Skeletal muscle cell (primary cell): Measurements from ENCODE around the gene GAB2.

Source experiments
- DNase-seq: peaks from one replicate; pipeline ENCODE4 v3.0.0-alpha.2; 2010; ENCODE audit warnings: low read depth
- H3K4me3 ChIP-seq: 2 replicates; pipeline ENCODE4 v1.5.1; 2011; ENCODE audit warnings: low read depth, mild to moderate bottlenecking, control low read depth, low read length, moderate library complexity

GAB2 gene

GRCh38 chr11:78350646-78351165 is 66.9 kb downstream of the GAB2 start:
- DNase-seq = no peak

GRCh38 chr11:78350091-78350645 is 67.5 kb downstream of the GAB2 start:
- H3K4me3 ChIP-seq = peak overlapping the region; percentile 2
- no peak for DNase-seq

More at GRCh38 chr11:78350646-78351165, 66.9 kb downstream of the GAB2 start:
- peak overlapping the region; percentile 2 for H3K4me3 ChIP-seq

GRCh38 chr11:78349624-78350023 is 68.0 kb downstream of the GAB2 start:
- no peak for DNase-seq
- no peak overlapping the region for H3K4me3 ChIP-seq

- DNase-seq = no peak
- no peak overlapping the region for H3K4me3 ChIP-seq
These were observed 68.5 kb downstream of the GAB2 start for GRCh38 chr11:78349114-78349513.

- DNase-seq = no peak
- no peak overlapping the region for H3K4me3 ChIP-seq
These were observed 69.7 kb downstream of the GAB2 start for GRCh38 chr11:78347956-78348355.

- H3K4me3 ChIP-seq = no peak overlapping the region
- no peak for DNase-seq
These were observed 70.8 kb downstream of the GAB2 start for GRCh38 chr11:78346799-78347198.

- DNase-seq = no peak
- H3K4me3 ChIP-seq = no peak overlapping the region
These were observed 72.2 kb downstream of the GAB2 start for GRCh38 chr11:78345450-78345849.

- no peak for DNase-seq
- H3K4me3 ChIP-seq = no peak overlapping the region
These were observed 72.9 kb downstream of the GAB2 start for GRCh38 chr11:78344676-78345075.

GRCh38 chr11:78344094-78344493 is 73.5 kb downstream of the GAB2 start:
- no peak overlapping the region for H3K4me3 ChIP-seq
- DNase-seq = no peak

GRCh38 chr11:78343303-78343702 is 74.3 kb downstream of the GAB2 start:
- no peak for DNase-seq
- no peak overlapping the region for H3K4me3 ChIP-seq

GRCh38 chr11:78341841-78342240 is 75.8 kb downstream of the GAB2 start:
- no peak for DNase-seq
- H3K4me3 ChIP-seq = no peak overlapping the region

- H3K4me3 ChIP-seq = no peak overlapping the region
- DNase-seq = no peak
These were observed 77.1 kb downstream of the GAB2 start for GRCh38 chr11:78340530-78340929.

- H3K4me3 ChIP-seq = no peak overlapping the region
- DNase-seq = no peak
These were observed 77.7 kb downstream of the GAB2 start for GRCh38 chr11:78339945-78340344.

- H3K4me3 ChIP-seq = no peak overlapping the region
- no peak for DNase-seq
These were observed 78.1 kb downstream of the GAB2 start for GRCh38 chr11:78339483-78339882.

GRCh38 chr11:78338702-78339101 is 78.9 kb downstream of the GAB2 start:
- no peak overlapping the region for H3K4me3 ChIP-seq
- no peak for DNase-seq

GRCh38 chr11:78338138-78338537 is 79.5 kb downstream of the GAB2 start:
- no peak for DNase-seq

GRCh38 chr11:78337554-78337924 is 80.1 kb downstream of the GAB2 start:
- H3K4me3 ChIP-seq = no peak overlapping the region
- DNase-seq = no peak

More at GRCh38 chr11:78338138-78338537, 79.5 kb downstream of the GAB2 start:
- no peak overlapping the region for H3K4me3 ChIP-seq

- no peak overlapping the region for H3K4me3 ChIP-seq
- DNase-seq = no peak
These were observed 80.6 kb downstream of the GAB2 start for GRCh38 chr11:78336877-78337553.

- no peak overlapping the region for H3K4me3 ChIP-seq
- DNase-seq = no peak
These were observed 83.5 kb downstream of the GAB2 start for GRCh38 chr11:78334109-78334508.

- no peak for DNase-seq
- H3K4me3 ChIP-seq = no peak overlapping the region
These were observed 84.7 kb downstream of the GAB2 start for GRCh38 chr11:78332872-78333271.

GRCh38 chr11:78332174-78332866 is 85.3 kb downstream of the GAB2 start:
- no peak for DNase-seq

More at GRCh38 chr11:78332174-78332866, 85.3 kb downstream of the GAB2 start:
- no peak overlapping the region for H3K4me3 ChIP-seq
